Measurements from ENCODE around the gene FGFRL1.

Gene FGFRL1

DNA sequence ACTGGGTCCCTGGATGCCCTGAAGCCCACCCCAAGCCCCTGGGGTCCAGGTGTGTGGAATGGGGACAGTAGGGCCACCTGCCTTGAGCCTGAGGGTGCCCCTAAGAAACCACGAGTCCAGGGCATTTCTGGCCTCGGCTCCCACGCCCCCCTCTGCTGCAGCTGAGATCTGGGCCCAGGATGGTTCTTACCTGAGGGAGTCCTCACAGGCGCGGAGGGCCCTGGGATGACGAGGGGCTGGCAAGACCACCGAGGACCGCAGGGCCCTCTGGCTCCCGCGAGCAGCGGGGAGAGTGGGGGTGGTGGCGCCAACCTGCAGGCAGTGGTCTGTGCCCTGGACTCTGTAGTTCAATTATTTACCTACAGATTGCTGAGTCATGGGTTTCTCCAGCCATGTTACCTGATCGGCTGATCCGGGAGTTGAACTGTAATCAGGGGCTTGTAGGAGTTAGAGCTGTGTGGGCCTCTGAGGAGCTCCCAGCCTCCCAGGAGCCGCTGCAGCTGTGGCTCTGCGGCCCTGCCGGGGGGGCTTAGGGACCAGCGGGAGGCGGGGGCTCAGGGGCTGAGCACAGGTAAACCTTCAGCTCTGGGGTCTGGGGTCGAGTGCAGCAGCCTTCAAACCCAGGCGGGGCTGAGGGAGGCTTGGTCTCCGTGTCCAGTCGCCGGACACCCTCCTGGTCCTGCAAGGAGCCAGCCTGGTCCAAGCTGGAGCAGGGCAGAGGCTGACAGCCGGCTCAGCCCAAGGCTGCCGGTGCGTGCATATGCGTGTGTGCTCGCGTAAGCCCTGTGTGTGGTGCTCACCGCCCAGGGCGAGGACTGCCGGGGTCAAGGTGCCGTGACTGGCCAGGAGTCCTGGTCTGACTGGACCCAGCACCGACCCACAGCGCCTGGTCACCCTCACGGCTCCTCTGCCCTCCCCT is 18.1 kb upstream of the FGFRL1 start, which contains the start of gene SLC26A1:
Gene SLC26A1, minus strand, starts transcription at position 294 of the 919 bp plus-strand sequence. CDS start 1,701 bp downstream, outside the sequence.
- TF ChIP-seq POLR2AphosphoS5 (IDR thresholded peaks at IDR 0.05; ENCODE audit: low read depth, low read length) (no peak), FOXP2 (optimal IDR thresholded peaks at IDR 0.05; ENCODE audit: borderline replicate concordance, extremely low read depth, extremely low read length, insufficient read depth) (no peak), SIN3A (IDR thresholded peaks at IDR 0.05; ENCODE audit: borderline replicate concordance, insufficient read depth, low read length) (no peak), REST (IDR thresholded peaks at IDR 0.05; ENCODE audit: insufficient read depth in 1 of 2, low read depth in 2 of 2, low read length in 2 of 2) (no peak), TAF1 (IDR thresholded peaks at IDR 0.05; ENCODE audit: borderline replicate concordance, insufficient read depth, low read length) (no peak)

DNA sequence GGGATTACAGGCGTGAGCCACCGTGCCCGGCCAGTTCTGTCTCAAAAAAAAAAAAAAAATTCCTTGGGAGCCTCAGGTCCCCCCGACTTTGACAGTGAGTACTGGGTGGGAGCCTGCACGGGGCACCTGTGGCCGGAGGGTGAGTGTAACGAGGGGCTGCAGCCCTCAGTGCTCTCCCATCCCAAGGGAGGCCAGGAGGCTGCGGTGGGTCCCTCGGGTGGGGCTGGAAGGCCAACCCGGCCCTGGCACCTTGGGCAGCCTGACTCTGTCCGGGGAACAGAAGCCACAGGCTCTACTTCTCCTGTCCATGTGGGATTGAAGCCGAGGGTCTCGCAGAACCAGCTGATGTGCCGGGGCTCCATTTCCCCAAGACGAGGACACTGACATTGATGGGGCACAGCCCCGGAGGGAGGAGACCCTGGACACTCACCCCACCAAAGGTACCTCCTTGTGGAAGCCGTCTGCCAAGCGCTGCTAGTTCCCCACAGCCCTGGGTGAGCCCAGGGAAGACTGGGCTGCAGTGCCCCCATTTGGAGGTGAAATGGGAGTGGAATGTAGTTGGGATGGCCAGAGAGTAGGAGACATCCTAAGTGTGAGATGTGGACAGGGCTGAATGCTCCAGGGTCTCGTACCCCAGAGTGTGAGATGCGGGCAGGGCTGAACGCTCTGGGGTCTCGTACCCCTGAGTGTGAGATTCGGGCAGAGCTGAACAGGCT is 16.0 kb upstream of the FGFRL1 start:
- TF ChIP-seq POLR2AphosphoS5 (IDR thresholded peaks at IDR 0.05; ENCODE audit: low read depth, low read length), result no peak
- TF ChIP-seq SIN3A (IDR thresholded peaks at IDR 0.05; ENCODE audit: borderline replicate concordance, insufficient read depth, low read length), result no peak
- no peak for TF ChIP-seq REST (IDR thresholded peaks at IDR 0.05; ENCODE audit: insufficient read depth in 1 of 2, low read depth in 2 of 2, low read length in 2 of 2)
- no peak for TF ChIP-seq TAF1 (IDR thresholded peaks at IDR 0.05; ENCODE audit: borderline replicate concordance, insufficient read depth, low read length)
- no peak for TF ChIP-seq FOXP2 (optimal IDR thresholded peaks at IDR 0.05; ENCODE audit: borderline replicate concordance, extremely low read depth, extremely low read length, insufficient read depth)

DNA sequence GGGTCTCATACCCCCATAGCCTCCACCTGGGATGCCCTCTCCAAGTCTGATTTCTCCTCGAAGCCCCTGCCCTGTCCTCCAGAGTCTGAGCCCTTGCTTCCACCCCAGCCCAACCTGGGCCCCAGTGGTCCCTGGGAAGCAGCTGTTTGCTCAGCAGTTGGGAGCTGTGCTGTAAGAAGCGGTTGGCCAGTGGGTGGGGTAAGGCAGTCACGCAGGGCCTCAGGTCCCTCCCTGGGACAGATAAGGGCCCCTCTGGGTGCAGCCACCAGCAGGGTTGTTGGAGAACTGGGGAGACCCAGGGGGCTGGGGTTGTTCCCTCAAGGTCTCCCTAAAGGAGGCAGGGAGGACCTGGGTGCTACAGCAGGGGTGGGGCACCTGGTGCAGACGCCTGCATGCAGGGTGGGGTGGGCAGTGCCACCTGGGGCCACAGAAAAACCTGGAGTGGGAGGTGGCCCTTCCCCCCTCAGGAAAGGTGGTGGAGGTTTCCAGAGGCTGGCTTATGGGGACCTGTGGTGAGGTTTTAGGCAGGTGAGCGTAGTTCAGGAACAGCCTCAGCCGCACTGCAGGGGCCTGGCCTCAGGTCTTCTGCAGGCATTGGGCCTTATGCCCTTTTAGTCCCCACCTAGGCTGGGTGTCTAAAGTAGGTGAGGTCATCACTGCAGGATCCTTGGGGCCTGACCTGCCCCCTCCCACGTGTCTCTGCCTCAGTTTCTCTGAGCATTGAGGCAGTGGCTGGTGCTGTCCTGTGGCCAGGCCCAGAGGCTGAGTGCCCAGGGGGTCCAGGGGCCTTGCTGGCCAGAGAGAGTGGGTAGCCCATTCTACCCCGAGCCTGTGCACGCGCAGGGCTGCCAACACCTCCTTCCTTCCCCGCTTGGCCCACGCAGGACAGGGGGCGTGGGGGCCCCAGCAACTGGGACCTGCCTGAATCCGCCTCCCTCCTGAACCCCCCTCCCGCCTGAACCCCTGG is 15.1 kb upstream of the FGFRL1 start:
- TF ChIP-seq SIN3A (IDR thresholded peaks at IDR 0.05; ENCODE audit: borderline replicate concordance, insufficient read depth, low read length) (no peak), TAF1 (IDR thresholded peaks at IDR 0.05; ENCODE audit: borderline replicate concordance, insufficient read depth, low read length) (no peak), FOXP2 (optimal IDR thresholded peaks at IDR 0.05; ENCODE audit: borderline replicate concordance, extremely low read depth, extremely low read length, insufficient read depth) (no peak), POLR2AphosphoS5 (IDR thresholded peaks at IDR 0.05; ENCODE audit: low read depth, low read length) (no peak), REST (IDR thresholded peaks at IDR 0.05; ENCODE audit: insufficient read depth in 1 of 2, low read depth in 2 of 2, low read length in 2 of 2) (no peak)

DNA sequence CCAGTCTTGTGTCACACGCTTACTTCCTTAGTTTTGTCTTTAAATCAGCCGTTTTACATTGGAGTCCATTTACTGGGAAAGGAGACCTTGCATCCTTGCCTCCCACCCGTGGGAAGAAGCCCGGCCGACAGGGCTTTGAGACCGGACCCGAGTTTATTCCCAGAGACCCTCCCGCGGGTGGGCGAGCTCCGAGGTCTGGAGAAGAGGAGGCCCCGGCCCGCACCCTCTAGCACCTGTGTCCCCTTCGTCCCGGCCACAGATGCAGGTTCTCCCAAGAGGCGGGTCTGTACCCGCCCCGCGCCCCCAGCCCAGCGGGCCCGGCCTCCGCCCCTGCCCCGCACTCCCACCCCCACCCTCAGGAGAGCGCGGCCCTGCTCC is 14.4 kb upstream of the FGFRL1 start:
- TF ChIP-seq SIN3A (IDR thresholded peaks at IDR 0.05; ENCODE audit: borderline replicate concordance, insufficient read depth, low read length) (no peak), FOXP2 (optimal IDR thresholded peaks at IDR 0.05; ENCODE audit: borderline replicate concordance, extremely low read depth, extremely low read length, insufficient read depth) (no peak), REST (IDR thresholded peaks at IDR 0.05; ENCODE audit: insufficient read depth in 1 of 2, low read depth in 2 of 2, low read length in 2 of 2) (no peak), POLR2AphosphoS5 (IDR thresholded peaks at IDR 0.05; ENCODE audit: low read depth, low read length) (no peak), TAF1 (IDR thresholded peaks at IDR 0.05; ENCODE audit: borderline replicate concordance, insufficient read depth, low read length) (no peak)
